ENCODE data around the gene PDXP. TPM values are rescaled to one million over a fixed set of nuclear protein-coding genes. Genes with fewer than 3 reads are reported as not detected.

PDXP gene
- total and polyA plus RNA-seq, 2 of the 13 experiments (the other 11 are each of a cell fraction or from before 2014, with no cell fraction given): 58.2 to 70.6 TPM

GRCh38 chr22:37643225-37643847 is 15.2 kb upstream of the PDXP start (continued):
- no peak for TF ChIP-seq ZHX2 (IDR thresholded peaks at IDR 0.05; ENCODE audit: low read depth)
- no peak for TF ChIP-seq ZHX2 (CRISPR knock-in tag; IDR thresholded peaks at IDR 0.05; ENCODE audit: borderline replicate concordance)
- no peak for TF ChIP-seq ZNF282 (IDR thresholded peaks at IDR 0.05; ENCODE audit: partially characterized antibody)
- TF ChIP-seq ZSCAN21 (CRISPR knock-in tag; IDR thresholded peaks at IDR 0.05; ENCODE audit: borderline replicate concordance): 0 out of 2 replicates have a peak, but pooled peaks have one; percentile 35
- peak; percentile 32; the same call in 1 of the 2 replicates for TF ChIP-seq SAP130 (CRISPR knock-in tag; IDR thresholded peaks at IDR 0.05; ENCODE audit: low read depth)
- TF ChIP-seq ZNF687 (CRISPR knock-in tag; IDR thresholded peaks at IDR 0.05): peak; percentile 64
- 0 out of 2 replicates have a peak, but pooled peaks have one; percentile 33 for TF ChIP-seq ZNF121 (CRISPR knock-in tag; IDR thresholded peaks at IDR 0.05)
- no peak for TF ChIP-seq ZNF207 (IDR thresholded peaks at IDR 0.05; ENCODE audit: borderline replicate concordance)
- 0 out of 2 replicates have a peak, but pooled peaks have one; percentile 16 for TF ChIP-seq ATF7-NPFF (CRISPR knock-in tag; IDR thresholded peaks at IDR 0.05; ENCODE audit: low read depth)
- peak; percentile 53; the same call in 1 of the 2 replicates for TF ChIP-seq ZFX (CRISPR knock-in tag; IDR thresholded peaks at IDR 0.05; ENCODE audit: low read depth)
- no peak for TF ChIP-seq LCORL (IDR thresholded peaks at IDR 0.05)
- 0 out of 2 replicates have a peak, but pooled peaks have one; percentile 23 for TF ChIP-seq LCORL (CRISPR knock-in tag; IDR thresholded peaks at IDR 0.05)
- TF ChIP-seq HMGXB4 (CRISPR knock-in tag; IDR thresholded peaks at IDR 0.05; ENCODE audit: borderline replicate concordance in 1 of 2, low read depth in 1 of 2): peak; percentile 21 to 40; a peak in 2 of 4 replicates
- peak; percentile 51 for TF ChIP-seq ZFY (CRISPR knock-in tag; IDR thresholded peaks at IDR 0.05)

Measured in HepG2 (cell line).